PC-9 (cell line): ENCODE data around the gene DGAT2L6.

Experiments used
- CTCF ChIP-seq: fragments of 200-600 bp; sonication (generic); conservative IDR thresholded peaks from 2 replicates; pipeline ENCODE4 v1.6.1; 2017; ENCODE audit warnings: mixed run types, antibody characterized with exemption, mild to moderate bottlenecking, moderate library complexity
- EZH2 ChIP-seq: fragments of 200-600 bp; sonication (generic); IDR thresholded peaks from 2 replicates; pipeline ENCODE4 v1.8.0; 2017; ENCODE audit warnings: antibody characterized with exemption, low read depth

- TF ChIP-seq CTCF (no peak), EZH2 (no peak)
Measured at GRCh38 chrX:70201732-70202131, 24.4 kb downstream of the DGAT2L6 start.
